NCI-H345 (cell line): Measurements from ENCODE around the gene PGLYRP4.

Source experiments
- DNase-seq: peaks from one replicate; lab custom pipeline; 2025; lab: John Stamatoyannopoulos, UW

PGLYRP4 gene

GRCh38 chr1:153288634-153289275 is 59.9 kb downstream of the PGLYRP4 start:
- DNase-seq, result no peak
